Omental fat pad (tissue), 4 donors: Measurements from ENCODE around the gene RBM47. TPM values are rescaled to one million over a fixed set of nuclear protein-coding genes. Genes with fewer than 3 reads are reported as not detected.
"Not testable (repeated sequence)": the region's sequence is repeated elsewhere in the genome, so short reads cannot be mapped to it uniquely, and the experiment has no call there.

ENCODE experiments used
- ATAC-seq: fragments of 150-250 bp; one replicate; pipeline ENCODE4 v1.9.1; 2016; ENCODE audit warnings: mild to moderate bottlenecking, moderate library complexity; ENCODE audit not compliant: low FRiP score
- DNase-seq: peaks from one replicate; pipeline ENCODE4 v3.0.0-alpha.2; 2019; ENCODE audit warnings: low spot score
- total RNA-seq, 4 donors: library from RNA; depleted of rRNA; stranded (reverse); fragments of >200 nt; gene quantifications; one replicate each; pipeline ENCODE4 v1.1.0, GENCODE V29; 2016
- TF ChIP-seq, protein P1 (sequence below), 3 donors: fragments of 450-650 bp; IDR thresholded peaks; one replicate each; pipeline ENCODE4 v1.5.1; 2016 to 2017; ENCODE audit warnings: antibody characterized with exemption in 3 of 3, mild to moderate bottlenecking in 3 of 3, moderate library complexity in 2 of 3

The RBM47 gene
- total RNA-seq, 4 donors from 2014 or later, result 51.0 to 124 (median 55.5) TPM

DNA sequence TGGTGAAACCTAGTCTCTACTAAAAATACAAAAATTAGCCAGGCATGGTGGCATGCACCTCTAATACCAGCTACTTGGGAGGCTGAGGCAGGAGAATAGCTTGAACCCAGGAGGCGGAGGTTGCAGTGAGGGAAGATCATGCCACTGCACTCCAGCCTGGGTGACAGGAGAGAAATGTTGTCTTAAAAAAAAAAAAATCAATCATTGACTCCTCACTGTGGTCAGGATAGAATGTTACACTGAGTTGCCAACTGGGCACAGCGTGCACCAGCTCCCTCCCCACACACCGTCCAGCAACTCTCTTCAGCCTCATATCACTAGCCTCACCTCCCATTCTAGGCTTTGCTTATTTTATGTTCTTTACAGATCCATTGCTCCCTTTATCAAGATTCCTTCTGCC lies 215.0 kb downstream of the RBM47 start:
- ATAC-seq, result no peak
- no peak for DNase-seq
- TF ChIP-seq, protein P1, sequence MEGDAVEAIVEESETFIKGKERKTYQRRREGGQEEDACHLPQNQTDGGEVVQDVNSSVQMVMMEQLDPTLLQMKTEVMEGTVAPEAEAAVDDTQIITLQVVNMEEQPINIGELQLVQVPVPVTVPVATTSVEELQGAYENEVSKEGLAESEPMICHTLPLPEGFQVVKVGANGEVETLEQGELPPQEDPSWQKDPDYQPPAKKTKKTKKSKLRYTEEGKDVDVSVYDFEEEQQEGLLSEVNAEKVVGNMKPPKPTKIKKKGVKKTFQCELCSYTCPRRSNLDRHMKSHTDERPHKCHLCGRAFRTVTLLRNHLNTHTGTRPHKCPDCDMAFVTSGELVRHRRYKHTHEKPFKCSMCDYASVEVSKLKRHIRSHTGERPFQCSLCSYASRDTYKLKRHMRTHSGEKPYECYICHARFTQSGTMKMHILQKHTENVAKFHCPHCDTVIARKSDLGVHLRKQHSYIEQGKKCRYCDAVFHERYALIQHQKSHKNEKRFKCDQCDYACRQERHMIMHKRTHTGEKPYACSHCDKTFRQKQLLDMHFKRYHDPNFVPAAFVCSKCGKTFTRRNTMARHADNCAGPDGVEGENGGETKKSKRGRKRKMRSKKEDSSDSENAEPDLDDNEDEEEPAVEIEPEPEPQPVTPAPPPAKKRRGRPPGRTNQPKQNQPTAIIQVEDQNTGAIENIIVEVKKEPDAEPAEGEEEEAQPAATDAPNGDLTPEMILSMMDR (IDR thresholded peaks at IDR 0.05), result no peak

DNA sequence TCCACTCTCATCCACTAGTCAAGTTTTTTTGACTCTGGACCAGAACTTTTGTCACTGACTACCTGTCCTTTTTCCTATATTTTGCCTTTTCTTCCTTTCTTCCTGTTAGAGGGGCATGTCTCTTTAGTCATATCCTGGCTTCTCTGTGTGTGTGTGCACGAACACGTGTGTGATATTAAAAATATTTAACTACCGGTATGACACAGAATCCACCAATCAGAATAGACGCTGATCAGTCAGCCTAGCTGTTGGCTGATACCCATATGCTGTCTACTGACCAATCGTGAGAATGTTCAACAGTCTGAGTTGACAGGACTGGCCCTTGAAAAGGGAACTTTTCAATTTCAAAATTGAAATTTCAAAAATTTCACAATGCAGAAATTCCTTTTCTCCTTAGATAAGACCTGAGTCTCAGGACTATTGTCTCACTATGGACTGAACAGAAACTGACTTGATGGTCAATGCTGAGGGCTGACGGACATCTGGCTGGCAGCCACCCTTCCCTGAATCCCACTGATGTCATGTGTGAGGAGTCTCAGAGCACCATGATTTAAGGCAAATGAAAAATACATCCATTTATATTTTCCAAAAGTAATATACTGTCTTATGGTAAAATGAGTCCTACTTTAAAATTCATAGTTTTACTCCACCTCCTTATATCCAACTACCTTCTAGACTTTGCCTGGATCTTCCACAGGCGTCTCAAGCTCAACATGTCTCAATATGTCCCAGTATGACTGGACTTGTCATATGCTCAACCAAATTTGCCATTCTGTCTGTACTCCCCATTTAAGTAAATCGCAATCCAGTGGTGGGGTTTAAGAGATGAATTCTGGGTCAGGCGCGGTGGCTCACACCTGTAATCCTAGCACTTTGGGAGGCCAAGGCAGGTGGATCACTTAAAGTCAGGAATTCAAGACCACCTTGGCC lies 216.5 kb downstream of the RBM47 start:
- TF ChIP-seq, protein P1 (IDR thresholded peaks at IDR 0.05), result no peak
- no peak for DNase-seq
- no peak for ATAC-seq

DNA sequence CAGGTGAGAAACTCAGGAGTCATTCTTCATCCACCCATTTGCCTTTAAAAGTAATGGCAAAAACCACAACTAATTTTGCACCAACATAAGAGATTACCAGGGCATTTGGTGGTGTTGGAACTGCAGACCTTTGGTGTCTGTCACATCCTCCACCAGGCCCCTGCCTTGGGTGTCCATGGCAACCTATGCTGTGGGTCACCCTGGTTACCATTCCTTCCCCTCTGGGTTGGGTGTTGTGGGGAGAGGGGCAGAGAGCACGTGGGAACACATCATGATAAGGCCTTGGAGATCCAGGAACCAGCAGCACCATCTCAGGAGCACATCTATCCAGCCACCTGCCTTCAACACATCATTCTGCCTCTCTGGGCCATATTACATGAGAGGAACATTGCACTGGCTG lies 217.3 kb downstream of the RBM47 start:
- TF ChIP-seq, protein P1 (IDR thresholded peaks at IDR 0.05), result no peak
- DNase-seq (no peak), ATAC-seq (no peak)

DNA sequence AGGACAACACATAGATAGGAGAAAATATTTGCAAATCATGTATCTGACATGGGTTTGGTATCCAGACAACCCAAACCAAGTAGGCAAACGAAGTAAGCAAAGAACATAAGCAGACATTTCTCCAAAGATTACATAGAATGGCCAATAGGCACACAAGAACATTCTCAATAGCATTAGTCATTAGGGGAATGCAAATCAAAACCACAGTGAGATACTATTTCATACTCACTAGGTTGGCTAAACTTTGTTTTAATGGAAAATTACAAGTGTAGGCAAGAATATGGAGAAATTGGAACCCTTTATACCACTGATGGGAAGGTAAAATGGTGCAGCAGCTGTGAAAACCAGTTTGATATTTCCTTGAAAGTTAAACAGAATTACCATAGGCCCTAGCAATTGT lies 219.8 kb downstream of the RBM47 start:
- ATAC-seq (no peak), DNase-seq (no peak)
- TF ChIP-seq, protein P1 (IDR thresholded peaks at IDR 0.05), result no peak

DNA sequence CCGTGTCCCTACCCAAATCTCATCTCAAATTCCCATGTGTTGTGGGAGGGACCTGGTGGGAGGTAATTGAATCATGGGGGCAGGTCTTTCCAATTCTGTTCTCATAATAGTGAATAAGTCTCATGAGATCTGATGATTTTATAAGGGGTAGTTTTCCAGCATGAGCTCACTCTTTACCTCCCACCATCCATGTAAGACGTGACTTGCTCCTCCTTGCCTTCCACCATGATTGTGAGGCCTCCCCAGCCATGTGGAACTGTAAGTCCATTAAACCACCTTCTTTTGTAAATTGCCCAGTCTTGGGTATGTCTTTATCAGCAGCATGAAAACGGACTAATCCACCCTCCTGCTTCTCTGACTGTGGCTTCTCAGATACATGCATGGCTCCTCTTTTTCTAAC lies 222.2 kb downstream of the RBM47 start:
- DNase-seq, ATAC-seq: not testable (repeated sequence)

DNA sequence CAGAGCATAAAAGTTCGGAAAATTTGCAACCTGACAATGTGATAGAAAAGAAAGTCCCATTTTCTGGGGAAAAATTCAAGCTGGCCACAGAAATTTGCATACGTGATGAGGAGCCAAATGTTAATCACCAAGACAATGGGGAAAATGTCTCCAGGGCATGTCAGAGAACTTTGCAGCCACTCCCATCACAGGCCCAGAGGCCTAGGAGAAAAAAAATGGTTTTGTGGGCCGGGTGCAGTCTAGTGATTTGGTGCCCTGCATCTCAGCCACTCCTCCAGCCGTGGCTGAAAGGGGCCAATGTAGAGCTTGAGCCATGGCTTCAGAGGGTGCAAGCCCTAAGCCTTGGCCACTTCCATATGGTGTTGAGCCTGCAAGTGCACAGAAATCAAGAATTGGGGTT lies 223.3 kb downstream of the RBM47 start:
- no peak for DNase-seq
- ATAC-seq, result no peak
- TF ChIP-seq, protein P1 (IDR thresholded peaks at IDR 0.05), result no peak

DNA sequence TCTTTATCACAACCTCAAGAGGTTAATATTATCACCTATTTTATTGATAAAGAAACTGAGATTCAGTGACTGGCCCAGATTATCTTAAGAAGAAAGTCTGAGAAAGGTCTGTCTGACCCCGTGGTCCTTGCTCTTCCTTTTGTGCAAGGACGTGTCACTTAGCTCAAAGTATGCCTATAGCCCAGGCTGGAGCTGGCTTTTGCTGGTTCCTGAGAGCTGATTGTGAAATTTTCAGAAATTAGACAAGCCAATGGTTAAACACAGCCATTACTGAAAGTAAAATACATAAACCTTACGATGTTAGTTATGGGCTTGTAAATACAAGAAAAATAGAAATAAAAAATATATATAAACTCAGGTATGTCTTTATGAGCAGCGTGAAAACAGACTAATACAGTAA lies 224.5 kb downstream of the RBM47 start:
- DNase-seq (no peak), ATAC-seq (no peak)
- TF ChIP-seq, protein P1 (IDR thresholded peaks at IDR 0.05), result no peak
